Stimulated activated CD4-positive, alpha-beta T cell treated with anti-CD3 and anti-CD28 coated beads, Interleukin-4, amount 100 ng/mL, for 24 hours (primary cell): ENCODE measurements around the gene NRIP2.

Experiments used
- DNase-seq: peaks from one replicate; pipeline ENCODE4 v3.0.0-alpha.2; 2020

Gene NRIP2

GRCh38 chr12:2844786-2845185, 10.0 kb upstream of the NRIP2 start:
- DNase-seq: no peak

- DNase-seq: no peak
Observed at GRCh38 chr12:2842948-2843347, 8.1 kb upstream of the NRIP2 start.

DNA sequence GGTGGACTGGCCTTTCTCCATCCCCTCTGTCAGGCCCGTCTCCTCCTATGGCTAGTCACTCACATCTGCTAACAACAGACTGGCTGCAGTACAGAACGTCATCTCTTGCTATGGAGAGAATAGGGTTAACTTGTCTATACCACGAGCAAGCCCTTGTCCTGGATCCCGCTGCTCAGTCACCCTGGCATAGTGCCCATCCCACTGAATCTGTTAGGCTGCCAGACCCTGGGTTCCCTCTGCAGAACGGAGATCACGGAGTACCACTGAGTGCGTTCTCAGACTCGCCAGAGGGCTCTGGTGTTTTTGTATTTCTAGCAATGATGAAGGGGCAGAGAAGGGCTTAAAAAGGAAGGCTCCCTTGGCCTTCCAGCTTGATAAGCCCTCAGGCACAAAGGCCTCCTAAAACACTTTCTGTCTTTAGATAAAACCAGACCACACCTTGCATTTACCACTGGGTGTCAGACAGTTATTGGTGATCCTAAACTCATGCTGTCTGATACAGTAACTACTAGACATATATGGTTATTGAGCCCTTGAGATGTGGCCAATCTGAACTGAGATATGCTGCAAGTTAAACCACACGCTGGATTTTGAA, 6.3 kb upstream of the NRIP2 start:
- no peak for DNase-seq

DNA sequence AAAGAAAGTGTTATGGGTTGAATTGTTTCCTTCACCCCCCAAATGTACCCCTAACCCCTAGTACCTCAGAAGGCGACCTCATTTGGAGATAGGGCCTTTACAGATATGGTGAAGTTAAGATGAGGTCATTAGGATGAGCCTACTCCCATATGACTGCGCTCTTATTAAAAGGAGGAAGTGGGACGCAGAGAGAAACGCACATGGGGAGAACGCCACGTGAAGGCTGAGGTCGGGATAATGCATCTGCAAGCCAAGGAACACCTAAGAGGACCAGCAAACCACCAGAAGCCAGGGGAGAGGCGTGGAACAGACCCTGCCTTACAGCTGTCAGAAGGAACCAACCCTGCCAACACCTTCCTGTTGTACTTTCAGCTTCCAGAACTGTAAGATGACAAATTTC, 1.7 kb upstream of the NRIP2 start:
- no peak for DNase-seq

GRCh38 chr12:2835691-2836403, 1.0 kb upstream of the NRIP2 start:
- DNase-seq: no peak

DNA sequence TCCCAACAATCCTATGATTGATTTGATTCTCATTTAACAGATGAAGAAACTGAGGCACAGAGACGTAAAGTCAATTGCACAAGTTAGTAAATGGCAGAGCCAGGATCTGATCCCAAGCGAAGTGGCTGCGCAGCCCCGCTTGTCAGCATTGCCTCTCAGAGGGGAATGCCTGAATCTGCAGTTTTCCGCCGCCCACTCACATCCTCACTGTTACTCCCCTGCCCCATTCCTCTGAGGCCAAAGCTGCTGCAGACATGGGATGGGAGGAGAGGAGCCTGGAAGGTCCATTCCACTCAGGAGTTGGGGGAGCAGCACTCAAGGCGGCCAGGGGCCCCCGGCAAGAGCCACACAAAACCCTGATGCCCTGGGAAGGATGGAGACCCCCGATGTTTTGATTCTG, 1.0 kb downstream of the NRIP2 start:
- DNase-seq: no peak

- DNase-seq: no peak
Observed at GRCh38 chr12:2833327-2833726, 1.5 kb downstream of the NRIP2 start.

DNA sequence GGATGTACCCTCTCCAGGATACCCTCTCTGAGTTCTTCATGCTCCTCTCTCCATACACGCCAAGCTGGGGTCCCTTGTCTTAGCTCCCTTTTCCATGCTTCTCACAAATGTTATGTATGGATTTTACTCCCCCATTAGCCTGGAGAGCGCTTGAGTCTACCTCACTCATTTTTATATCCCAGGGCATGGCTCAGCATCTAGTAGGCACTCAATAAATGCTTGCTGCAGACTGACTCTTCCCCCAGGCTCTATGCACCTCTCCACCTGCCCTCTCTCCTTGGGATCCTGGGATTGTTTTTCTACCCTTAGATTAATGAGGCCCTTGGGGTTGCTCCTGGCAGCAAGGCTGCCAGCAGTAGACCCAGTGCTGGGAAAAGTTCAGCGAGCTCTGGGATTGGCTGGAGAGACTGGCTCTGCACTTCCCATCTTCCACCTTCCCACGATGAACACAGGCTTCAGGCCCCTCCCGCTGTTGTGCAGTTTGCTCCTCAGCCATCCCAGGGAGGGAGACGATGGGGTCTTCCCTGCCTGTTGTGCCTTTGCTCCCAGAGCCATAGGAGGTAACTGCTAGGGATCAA, 2.2 kb downstream of the NRIP2 start:
- no peak for DNase-seq

GRCh38 chr12:2829275-2829674, 5.6 kb downstream of the NRIP2 start:
- DNase-seq: no peak

DNA sequence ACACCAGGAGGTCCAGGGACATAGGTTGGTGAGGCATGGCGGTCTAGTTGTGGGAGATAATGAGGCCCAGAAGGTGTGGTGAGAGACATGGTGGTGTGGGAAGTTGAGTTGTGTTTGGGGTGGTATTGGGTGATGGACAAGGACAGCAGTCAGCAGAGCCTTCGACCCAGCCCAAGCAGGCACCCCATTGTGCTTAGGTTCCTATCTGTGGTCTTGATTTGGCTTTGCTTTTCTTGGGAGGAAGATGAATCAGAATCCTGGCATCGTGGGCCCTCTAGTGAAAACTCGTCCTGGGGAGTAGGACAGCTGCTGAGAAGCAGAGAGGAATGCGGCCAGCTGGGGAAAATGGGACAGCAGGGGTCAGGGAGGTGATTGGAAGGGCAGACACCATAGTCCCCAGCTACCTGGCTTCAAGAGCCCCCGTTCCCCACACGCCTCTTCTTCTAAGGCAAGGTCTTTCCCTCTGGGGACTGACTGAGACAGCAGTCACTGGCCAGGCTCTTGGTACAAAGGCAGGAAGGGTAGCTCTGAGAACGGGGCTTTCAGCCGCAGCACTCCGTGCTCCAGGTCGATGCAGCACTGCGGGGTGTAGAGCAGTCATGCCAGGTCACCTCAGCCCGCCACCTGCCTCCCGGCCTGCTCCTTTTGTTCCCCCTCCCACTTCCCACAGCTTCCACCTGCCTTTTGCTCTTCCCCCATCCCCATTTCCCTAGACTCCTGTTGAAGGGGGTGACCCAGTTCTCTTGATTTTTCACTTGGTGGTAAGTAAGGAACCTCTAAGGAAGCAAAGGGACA, 7.9 kb downstream of the NRIP2 start:
- no peak for DNase-seq

- DNase-seq: no peak
Observed at GRCh38 chr12:2826036-2826435, 8.8 kb downstream of the NRIP2 start.

DNA sequence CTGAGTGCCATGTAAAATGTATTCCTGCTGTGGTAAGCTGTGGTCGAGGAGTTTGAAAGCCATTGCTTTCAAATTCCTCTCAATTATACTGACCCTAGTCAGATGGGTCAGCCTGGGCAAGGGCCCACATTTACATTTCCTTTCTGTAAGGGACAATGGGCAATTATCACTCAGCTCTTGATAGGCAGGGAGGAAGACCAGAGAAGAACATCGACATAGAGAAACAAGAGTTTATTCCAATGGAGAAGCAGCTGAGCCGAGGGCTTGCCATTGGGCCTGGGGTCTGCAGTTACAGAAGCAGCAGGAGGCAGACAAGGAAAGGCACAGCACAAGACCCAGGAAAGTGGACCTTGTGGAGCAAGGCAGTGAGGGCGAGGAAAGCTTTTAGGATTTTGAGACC, 9.7 kb downstream of the NRIP2 start:
- DNase-seq: no peak

GRCh38 chr12:2824541-2824940, 10.3 kb downstream of the NRIP2 start:
- DNase-seq: no peak

- no peak for DNase-seq
Observed at GRCh38 chr12:2823483-2823882, 11.4 kb downstream of the NRIP2 start.

DNA sequence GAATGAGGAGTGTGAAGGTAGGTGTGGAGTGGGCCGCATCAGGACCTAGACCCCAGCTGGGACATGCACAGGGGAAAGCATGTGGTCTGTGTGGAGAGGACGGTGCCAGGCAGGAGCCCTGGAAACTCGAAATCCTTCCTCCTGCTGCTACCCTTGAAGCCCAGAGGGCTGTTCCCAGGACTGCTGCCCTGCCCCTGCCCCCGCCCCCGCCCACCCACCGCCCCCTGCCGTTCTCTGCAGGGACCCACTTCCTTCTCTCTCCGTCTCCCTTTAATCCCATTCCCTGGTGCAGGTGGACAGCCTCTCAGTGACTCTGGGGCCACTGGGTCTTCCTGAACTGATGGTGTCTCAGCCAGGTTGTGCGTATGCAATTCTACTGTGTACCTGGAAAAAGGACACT, 14.4 kb downstream of the NRIP2 start:
- DNase-seq: no peak

- no peak for DNase-seq
Observed at GRCh38 chr12:2819810-2820209, 15.0 kb downstream of the NRIP2 start.

DNA sequence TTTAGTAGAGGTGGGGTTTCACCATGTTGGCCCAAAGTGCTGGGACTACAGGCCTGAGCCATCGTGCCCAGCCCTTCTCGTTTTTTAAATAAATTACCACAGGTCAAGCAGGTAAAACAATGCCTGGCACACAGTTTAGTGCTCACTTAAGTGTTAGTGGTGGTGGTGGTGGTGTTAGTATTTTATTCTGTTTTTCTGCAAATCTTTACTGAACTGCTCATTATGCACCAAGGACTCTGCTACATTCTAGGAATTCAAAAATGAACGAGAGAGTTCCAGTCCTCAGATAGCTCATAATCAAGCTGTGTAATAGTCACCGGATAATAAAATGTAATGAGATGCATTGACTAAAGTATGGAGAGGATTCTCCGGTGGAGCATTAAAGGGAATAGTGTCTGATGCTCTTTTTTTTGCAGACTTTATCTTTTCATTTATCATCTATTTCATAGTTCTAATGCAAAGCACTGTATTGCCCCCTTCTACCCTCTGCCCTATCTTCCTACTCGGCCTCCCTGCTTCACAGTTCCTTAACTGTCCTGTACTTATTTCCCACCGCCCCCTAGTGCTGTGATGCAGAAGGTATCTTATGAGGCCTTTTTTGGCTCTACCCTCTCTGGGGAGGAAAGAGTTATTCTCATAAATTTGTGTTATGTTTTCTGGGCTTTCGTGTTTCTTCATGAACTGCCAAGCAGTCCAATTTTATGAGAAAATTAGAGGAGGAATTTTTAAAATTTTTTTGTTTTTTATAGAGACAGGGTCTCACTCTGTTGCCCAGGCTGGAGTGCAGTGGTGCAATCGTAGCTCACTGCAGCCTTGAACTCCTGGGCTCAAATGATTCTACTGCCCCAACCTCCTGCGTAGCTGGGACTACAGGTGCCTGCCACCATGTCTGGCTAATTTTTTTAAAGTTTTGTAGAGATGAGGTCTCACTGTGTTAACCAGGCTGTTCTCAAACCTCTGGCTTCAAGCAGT, 21.3 kb downstream of the NRIP2 start:
- DNase-seq: peak; percentile 60

DNA sequence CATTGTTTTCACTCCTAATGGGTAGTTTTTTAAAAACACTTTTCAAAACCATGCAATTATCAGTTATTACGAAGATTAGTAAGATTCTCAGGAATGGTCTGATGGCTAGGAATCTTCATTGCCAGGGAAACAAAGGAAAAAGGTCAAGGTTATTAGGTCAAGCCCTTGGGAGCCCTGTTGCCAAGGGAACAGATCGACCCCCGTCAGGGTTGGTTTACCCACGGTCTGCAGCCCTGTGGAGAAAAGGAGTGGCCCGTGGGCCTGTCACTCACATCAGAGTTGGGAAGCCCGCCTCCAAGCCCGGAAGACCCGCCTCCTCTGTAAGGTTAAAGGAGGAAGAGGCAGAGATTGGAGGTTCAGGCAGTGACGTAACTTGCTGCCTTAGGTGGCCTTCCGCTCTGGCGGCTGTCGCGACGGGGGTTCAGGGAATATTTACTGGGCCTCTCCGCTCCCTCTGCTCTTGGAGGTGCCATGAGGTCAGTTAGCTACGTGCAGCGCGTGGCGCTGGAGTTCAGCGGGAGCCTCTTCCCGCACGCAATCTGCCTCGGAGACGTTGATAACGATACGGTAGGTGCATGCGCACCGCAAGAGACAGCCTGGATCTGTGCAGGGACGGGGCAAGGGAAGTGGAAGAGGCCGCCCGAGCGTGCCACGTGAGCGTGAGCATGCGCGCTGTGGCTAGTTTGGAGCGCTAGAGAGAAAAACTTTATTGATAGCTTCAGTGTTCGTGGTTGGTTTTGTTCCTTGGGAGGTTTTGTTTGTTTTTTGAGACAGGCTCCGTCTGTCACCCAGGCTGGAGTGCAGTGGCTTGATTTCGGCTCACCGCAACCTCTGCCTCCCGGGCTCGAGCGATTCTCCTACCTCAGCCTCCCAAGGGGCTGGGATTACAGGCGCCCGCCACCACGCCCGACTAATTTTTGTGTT, 22.3 kb downstream of the NRIP2 start, which contains the start of gene ITFG2:
Gene ITFG2 (plus strand): TSS at position 379 of the 924 bp plus-strand sequence. CDS start 93 bp downstream, at position 472.
- peak; percentile 98 for DNase-seq

- no peak for DNase-seq
Observed at GRCh38 chr12:2811801-2812200, 23.0 kb downstream of the NRIP2 start.

- DNase-seq: no peak
Observed at GRCh38 chr12:2806700-2807099, 28.1 kb downstream of the NRIP2 start.

DNA sequence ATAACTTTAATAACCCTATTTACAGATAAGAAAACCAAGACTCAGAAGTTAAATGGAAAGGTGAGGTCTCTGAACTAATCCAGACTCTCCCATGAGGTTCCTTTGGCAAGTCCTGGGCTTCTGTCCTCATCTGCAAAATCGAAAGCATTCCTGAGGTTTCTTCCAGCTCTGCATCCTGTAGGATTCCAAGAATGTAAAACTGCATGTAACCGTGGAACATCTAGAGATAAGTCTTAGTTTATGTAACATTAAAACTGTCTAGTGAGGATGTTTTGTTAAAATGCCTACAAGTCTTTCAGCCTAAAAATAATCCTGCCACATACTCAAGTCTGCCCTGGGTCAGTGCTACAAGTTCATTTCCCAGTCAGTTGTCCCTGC, 29.7 kb downstream of the NRIP2 start:
- DNase-seq: no peak
